ENCODE data around the gene RS1. TPM values are rescaled to one million over a fixed set of nuclear protein-coding genes. Genes with fewer than 3 reads are reported as not detected.

RS1 gene
- total and polyA plus RNA-seq, 2 of the 13 experiments (the other 11 are each of a cell fraction or from before 2014, with no cell fraction given), result not detected

GRCh38 chrX:18696653-18697052 is 24.7 kb upstream of the RS1 start:
- Histone ChIP-seq H3K36me3 (replicated peaks in 1 of 2; ENCODE audit: control insufficient read depth in 1 of 2, insufficient read depth in 2 of 2, low read length in 2 of 2) (no peaks in the 10 kb centered on the region), H3K4me2 (ENCODE audit: low read depth, low read length) (no peak overlapping the region), H4K20me1 (ENCODE audit: insufficient read depth, low read length) (no peaks in the 10 kb centered on the region), H3K4me3 (replicated peaks in 1 of 3; ENCODE audit: insufficient read depth in 1 of 3, low read depth in 2 of 3, low read length in 3 of 3) (no peak overlapping the region), H3K9me3 (ENCODE audit: low read length) (no peaks in the 10 kb centered on the region), H3K4me1 (ENCODE audit: insufficient read depth, low read length) (no peaks in the 10 kb centered on the region), H3K27ac (ENCODE audit: extremely low read length, insufficient read depth, low read length) (no peak overlapping the region), H3K79me2 (ENCODE audit: insufficient read depth, low read length) (no peaks in the 10 kb centered on the region), H2AFZ (ENCODE audit: low read length) (no peak overlapping the region), H3K27me3 (ENCODE audit: control insufficient read depth in 1 of 2, insufficient read depth in 2 of 2, low read length in 2 of 2) (no peaks in the 10 kb centered on the region), H3K9ac (ENCODE audit: insufficient read depth, low read depth, low read length) (no peak overlapping the region)
- ChIA-PET CTCF (ENCODE audit: low intra/inter-chr PET ratio, low total read pairs) (no interaction called here), POLR2A (no interaction called here)
- intact Hi-C loops (cut with micrococcal nuclease; ENCODE audit: unreplicated experiment), result no loop called here
- no TSS peak for BruUV-seq (replicated peaks)
- FAIRE-seq, result no peak
- no peak for ATAC-seq
- no CpG with 5 or more reads among the region's 3 CpGs for WGBS (ENCODE audit: low lambda C conversion rate)
- in situ Hi-C loops (cut with HindIII; ENCODE audit: extremely low pct_ligation_motif_present, low pct_unique_long_range_greater_than_20kb), result no loop called here
- DNase-seq (ENCODE audit: low spot score), result no peak
- no peak for TF ChIP-seq ZNF18 (CRISPR knock-in tag; IDR thresholded peaks at IDR 0.05; ENCODE audit: insufficient replicate concordance)
- TF ChIP-seq SMC3 (IDR thresholded peaks at IDR 0.05; ENCODE audit: low read length), result no peak
- TF ChIP-seq NCOA5 (CRISPR knock-in tag; IDR thresholded peaks at IDR 0.05), result no peak
- no peak for TF ChIP-seq GFI1 (CRISPR knock-in tag; IDR thresholded peaks at IDR 0.05; ENCODE audit: borderline replicate concordance)
- no peak for TF ChIP-seq ZNF326 (CRISPR knock-in tag; IDR thresholded peaks at IDR 0.05; ENCODE audit: borderline replicate concordance)
- no peak for TF ChIP-seq PPARG (CRISPR knock-in tag; conservative IDR thresholded peaks at IDR 0.05)
- no peak for TF ChIP-seq MAFF (IDR thresholded peaks at IDR 0.05; ENCODE audit: low read depth, low read length)
- no peak for TF ChIP-seq ZNF629 (CRISPR knock-in tag; conservative IDR thresholded peaks at IDR 0.05)
- no peak for TF ChIP-seq NFATC3 (CRISPR knock-in tag; IDR thresholded peaks at IDR 0.05)

- in situ Hi-C loops (cut with HindIII; ENCODE audit: extremely low pct_ligation_motif_present, low pct_unique_long_range_greater_than_20kb), result no loop called here
- no peak overlapping the region for H3K27ac ChIP-seq (ENCODE audit: extremely low read length, insufficient read depth, low read length)
Measured at GRCh38 chrX:18692541-18692940, 20.6 kb upstream of the RS1 start.

More at GRCh38 chrX:18692541-18692940, 20.6 kb upstream of the RS1 start:
- CTCF ChIA-PET (ENCODE audit: low intra/inter-chr PET ratio, low total read pairs), result no interaction called here
- no peaks in the 10 kb centered on the region for H3K79me2 ChIP-seq (ENCODE audit: insufficient read depth, low read length)
- H4K20me1 ChIP-seq (ENCODE audit: insufficient read depth, low read length), result no peaks in the 10 kb centered on the region
- no peak overlapping the region for H3K4me2 ChIP-seq (ENCODE audit: low read depth, low read length)
- no peak overlapping the region for H2AFZ ChIP-seq (ENCODE audit: low read length)
- no peaks in the 10 kb centered on the region for H3K9me3 ChIP-seq (ENCODE audit: low read length)
- H3K4me1 ChIP-seq (ENCODE audit: insufficient read depth, low read length), result no peaks in the 10 kb centered on the region
- H3K4me3 ChIP-seq (replicated peaks in 1 of 3; ENCODE audit: insufficient read depth in 1 of 3, low read depth in 2 of 3, low read length in 3 of 3), result no peak overlapping the region
- no TSS peak for BruUV-seq (replicated peaks)
- no peak for TF ChIP-seq SRSF1 (optimal IDR thresholded peaks at IDR 0.05; ENCODE audit: low read depth, low read length)
- DNase-seq (ENCODE audit: low spot score), result no peak
- WGBS (ENCODE audit: low lambda C conversion rate), result 54% methylated on average over 4 of the region's 4 CpGs
- POLR2A ChIA-PET, result no interaction called here
- H3K36me3 ChIP-seq (replicated peaks in 1 of 2; ENCODE audit: control insufficient read depth in 1 of 2, insufficient read depth in 2 of 2, low read length in 2 of 2), result no peaks in the 10 kb centered on the region
- no peak overlapping the region for H3K9ac ChIP-seq (ENCODE audit: insufficient read depth, low read depth, low read length)
- intact Hi-C loops (cut with micrococcal nuclease; ENCODE audit: unreplicated experiment), result no loop called here
- ATAC-seq, result no peak
- H3K27me3 ChIP-seq (ENCODE audit: control insufficient read depth in 1 of 2, insufficient read depth in 2 of 2, low read length in 2 of 2), result no peaks in the 10 kb centered on the region
- no peak for FAIRE-seq
